Measurements from ENCODE around the gene SPANXN3. TPM values are rescaled to one million over a fixed set of nuclear protein-coding genes. Genes with fewer than 3 reads are reported as not detected.

SPANXN3 gene
- polyA plus RNA-seq, 3 donors, result not detected

DNA sequence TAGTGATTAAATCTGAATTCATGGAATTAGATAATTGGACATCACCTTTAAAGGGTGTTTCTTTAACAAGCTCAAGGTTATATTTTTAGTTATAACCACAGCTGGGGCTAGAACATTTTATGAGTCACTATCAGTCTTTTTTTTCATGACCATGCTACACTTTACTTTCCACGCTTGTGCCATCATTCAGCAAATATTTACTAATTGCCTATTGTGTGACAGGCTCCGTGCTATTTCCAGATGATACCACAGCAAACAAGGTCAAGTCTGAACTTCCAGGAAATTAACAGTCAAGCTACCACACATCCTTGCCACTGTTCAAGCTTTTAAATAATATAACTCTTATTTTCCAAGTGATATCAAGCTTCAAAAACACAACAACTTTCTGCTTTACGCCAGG, 16.5 kb downstream of the SPANXN3 start:
- no peaks in the 10 kb centered on the region for H3K4me1 Mint-ChIP-seq
- H3K36me3 ChIP-seq (replicated peaks in 1 of 2; ENCODE audit: control insufficient read depth in 1 of 2, insufficient read depth in 2 of 2, low read length in 2 of 2), result no peaks in the 10 kb centered on the region
- H3K27ac Mint-ChIP-seq, result no peak overlapping the region
- no peaks in the 10 kb centered on the region for H3K27me3 ChIP-seq (ENCODE audit: control insufficient read depth in 2 of 2, insufficient read depth in 2 of 2, low read length in 2 of 2)
- no peaks in the 10 kb centered on the region for H3K36me3 Mint-ChIP-seq
- no peak overlapping the region for H3K27ac ChIP-seq (ENCODE audit: low read depth in 1 of 2, low read length in 2 of 2)
- no peaks in the 10 kb centered on the region for H3K79me2 ChIP-seq (ENCODE audit: insufficient read depth, low read length)
- no peaks in the 10 kb centered on the region for H4K20me1 ChIP-seq (ENCODE audit: insufficient read depth, low read length)
- intact Hi-C loops (cut with micrococcal nuclease), result no loop called here
- no peak overlapping the region for H3K4me3 ChIP-seq (replicated peaks in 1 of 3; ENCODE audit: low read depth in 2 of 3, low read length in 3 of 3)
- no peak for DNase-seq
- H3K4me2 ChIP-seq (replicated peaks; ENCODE audit: extremely low read depth, low read length, poor library complexity, severe bottlenecking), result no peak overlapping the region
- no peak overlapping the region for H2AFZ ChIP-seq (ENCODE audit: insufficient read depth, low read depth, low read length, poor library complexity, severe bottlenecking)
- H3K9me3 ChIP-seq (replicated peaks in 1 of 2; ENCODE audit: control insufficient read depth in 1 of 2, insufficient read depth in 1 of 2, low read length in 2 of 2), result peaks cover 9 to 18% of the 10 kb centered on the region in 2 donors
- H3K9ac ChIP-seq (ENCODE audit: insufficient read depth, low read length, poor library complexity, severe bottlenecking), result no peak overlapping the region
- no peak overlapping the region for H3K4me3 Mint-ChIP-seq
- peaks cover 0 to 19% (median 14%) of the 10 kb centered on the region in 7 donors for H3K9me3 Mint-ChIP-seq
- no peaks in the 10 kb centered on the region for H3K4me1 ChIP-seq (ENCODE audit: control insufficient read depth in 1 of 2, insufficient read depth in 2 of 2, low read length in 2 of 2)
- TF ChIP-seq, protein P1, sequence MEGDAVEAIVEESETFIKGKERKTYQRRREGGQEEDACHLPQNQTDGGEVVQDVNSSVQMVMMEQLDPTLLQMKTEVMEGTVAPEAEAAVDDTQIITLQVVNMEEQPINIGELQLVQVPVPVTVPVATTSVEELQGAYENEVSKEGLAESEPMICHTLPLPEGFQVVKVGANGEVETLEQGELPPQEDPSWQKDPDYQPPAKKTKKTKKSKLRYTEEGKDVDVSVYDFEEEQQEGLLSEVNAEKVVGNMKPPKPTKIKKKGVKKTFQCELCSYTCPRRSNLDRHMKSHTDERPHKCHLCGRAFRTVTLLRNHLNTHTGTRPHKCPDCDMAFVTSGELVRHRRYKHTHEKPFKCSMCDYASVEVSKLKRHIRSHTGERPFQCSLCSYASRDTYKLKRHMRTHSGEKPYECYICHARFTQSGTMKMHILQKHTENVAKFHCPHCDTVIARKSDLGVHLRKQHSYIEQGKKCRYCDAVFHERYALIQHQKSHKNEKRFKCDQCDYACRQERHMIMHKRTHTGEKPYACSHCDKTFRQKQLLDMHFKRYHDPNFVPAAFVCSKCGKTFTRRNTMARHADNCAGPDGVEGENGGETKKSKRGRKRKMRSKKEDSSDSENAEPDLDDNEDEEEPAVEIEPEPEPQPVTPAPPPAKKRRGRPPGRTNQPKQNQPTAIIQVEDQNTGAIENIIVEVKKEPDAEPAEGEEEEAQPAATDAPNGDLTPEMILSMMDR (IDR thresholded peaks at IDR 0.05), result no peak
- no CpG with 5 or more reads among the region's 3 CpGs for WGBS (ENCODE audit: insufficient coverage)
- no peaks in the 10 kb centered on the region for H3K27me3 Mint-ChIP-seq (ENCODE audit: low read depth in 3 of 3)

DNA sequence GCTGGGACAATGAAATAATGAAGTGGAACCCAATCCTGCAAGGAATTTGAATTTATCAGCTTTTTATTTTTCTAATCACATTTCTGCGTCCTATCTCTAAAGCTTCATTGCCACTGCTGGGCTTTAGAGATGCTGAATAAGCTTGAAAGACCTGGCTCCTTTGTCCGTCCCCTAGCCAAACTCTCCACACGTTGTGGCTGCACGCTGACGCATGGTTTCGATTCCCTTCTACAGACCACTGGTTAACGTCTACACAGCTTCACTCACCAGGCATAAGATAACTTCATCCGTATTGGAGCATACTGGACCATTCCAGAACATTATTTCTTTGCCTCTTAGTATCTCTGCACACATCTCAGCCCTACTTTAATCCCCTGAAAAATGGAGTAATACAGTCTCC, 31.2 kb downstream of the SPANXN3 start:
- H3K27me3 Mint-ChIP-seq (ENCODE audit: low read depth in 3 of 3), result peaks cover 0 to 4% (median 0%) of the 10 kb centered on the region in 3 donors
- H3K4me3 ChIP-seq (replicated peaks in 1 of 3; ENCODE audit: low read depth in 2 of 3, low read length in 3 of 3), result no peak overlapping the region
- no peak overlapping the region for H3K27ac ChIP-seq (ENCODE audit: low read depth in 1 of 2, low read length in 2 of 2)
- TF ChIP-seq, protein P1 (IDR thresholded peaks at IDR 0.05), result no peak
- H3K27ac Mint-ChIP-seq, result no peak overlapping the region
- H3K4me2 ChIP-seq (replicated peaks; ENCODE audit: extremely low read depth, low read length, poor library complexity, severe bottlenecking), result no peak overlapping the region
- no peak overlapping the region for H2AFZ ChIP-seq (ENCODE audit: insufficient read depth, low read depth, low read length, poor library complexity, severe bottlenecking)
- no peaks in the 10 kb centered on the region for H3K36me3 Mint-ChIP-seq
- peaks cover 0 to 2% (median 0%) of the 10 kb centered on the region in 7 donors for H3K9me3 Mint-ChIP-seq
- no peak overlapping the region for H3K4me3 Mint-ChIP-seq
- intact Hi-C loops (cut with micrococcal nuclease), result no loop called here
- no peaks in the 10 kb centered on the region for H3K79me2 ChIP-seq (ENCODE audit: insufficient read depth, low read length)
- H3K4me1 Mint-ChIP-seq, result no peaks in the 10 kb centered on the region
- 90% methylated on average over 2 of the region's 8 CpGs for WGBS (ENCODE audit: insufficient coverage)
- no peaks in the 10 kb centered on the region for H3K36me3 ChIP-seq (replicated peaks in 1 of 2; ENCODE audit: control insufficient read depth in 1 of 2, insufficient read depth in 2 of 2, low read length in 2 of 2)
- no peak for DNase-seq
- no peaks in the 10 kb centered on the region for H3K27me3 ChIP-seq (ENCODE audit: control insufficient read depth in 2 of 2, insufficient read depth in 2 of 2, low read length in 2 of 2)
- no peak overlapping the region for H3K9ac ChIP-seq (ENCODE audit: insufficient read depth, low read length, poor library complexity, severe bottlenecking)
- H3K9me3 ChIP-seq (replicated peaks in 1 of 2; ENCODE audit: control insufficient read depth in 1 of 2, insufficient read depth in 1 of 2, low read length in 2 of 2), result no peaks in the 10 kb centered on the region
- no peaks in the 10 kb centered on the region for H4K20me1 ChIP-seq (ENCODE audit: insufficient read depth, low read length)
- H3K4me1 ChIP-seq (ENCODE audit: control insufficient read depth in 1 of 2, insufficient read depth in 2 of 2, low read length in 2 of 2), result no peaks in the 10 kb centered on the region
